DOHH2 (cell line): ENCODE results near the gene NRXN3.

Source experiments
- EZH2phosphoT487 ChIP-seq: fragments of 200-600 bp; sonication (generic); IDR thresholded peaks from 2 replicates; pipeline ENCODE4 v1.6.1; 2017; ENCODE audit warnings: borderline replicate concordance, mild to moderate bottlenecking, antibody characterized with exemption, low read length, moderate library complexity, mixed read lengths
- TF ChIP-seq, protein P1 (sequence below): fragments of 200-600 bp; sonication (generic); IDR thresholded peaks from one replicate; pipeline ENCODE4 v1.5.1; 2014; ENCODE audit warnings: antibody characterized with exemption, mild to moderate bottlenecking, low read depth, low read length; ENCODE audit not compliant: poor library complexity, severe bottlenecking

DNA sequence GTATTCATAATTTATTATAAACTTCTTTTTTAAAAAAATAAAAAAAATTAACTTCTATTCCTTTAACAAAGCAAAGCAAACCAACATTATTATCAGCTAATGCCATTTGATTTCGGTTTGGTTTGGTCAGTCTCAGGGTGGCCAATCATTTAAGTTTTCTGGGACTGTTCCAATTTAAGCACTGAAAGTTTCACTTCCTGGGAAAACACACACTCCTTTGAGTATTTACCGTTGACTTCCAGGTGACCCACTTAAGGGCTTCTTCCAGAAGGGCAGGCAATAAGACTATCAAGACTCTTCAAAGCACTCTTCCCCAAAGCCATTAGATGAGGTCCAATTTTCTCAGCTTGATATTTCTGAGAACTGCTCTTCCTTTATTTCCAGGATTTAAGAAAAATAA, 1187.1 kb downstream of the NRXN3 start:
- TF ChIP-seq, protein P1, sequence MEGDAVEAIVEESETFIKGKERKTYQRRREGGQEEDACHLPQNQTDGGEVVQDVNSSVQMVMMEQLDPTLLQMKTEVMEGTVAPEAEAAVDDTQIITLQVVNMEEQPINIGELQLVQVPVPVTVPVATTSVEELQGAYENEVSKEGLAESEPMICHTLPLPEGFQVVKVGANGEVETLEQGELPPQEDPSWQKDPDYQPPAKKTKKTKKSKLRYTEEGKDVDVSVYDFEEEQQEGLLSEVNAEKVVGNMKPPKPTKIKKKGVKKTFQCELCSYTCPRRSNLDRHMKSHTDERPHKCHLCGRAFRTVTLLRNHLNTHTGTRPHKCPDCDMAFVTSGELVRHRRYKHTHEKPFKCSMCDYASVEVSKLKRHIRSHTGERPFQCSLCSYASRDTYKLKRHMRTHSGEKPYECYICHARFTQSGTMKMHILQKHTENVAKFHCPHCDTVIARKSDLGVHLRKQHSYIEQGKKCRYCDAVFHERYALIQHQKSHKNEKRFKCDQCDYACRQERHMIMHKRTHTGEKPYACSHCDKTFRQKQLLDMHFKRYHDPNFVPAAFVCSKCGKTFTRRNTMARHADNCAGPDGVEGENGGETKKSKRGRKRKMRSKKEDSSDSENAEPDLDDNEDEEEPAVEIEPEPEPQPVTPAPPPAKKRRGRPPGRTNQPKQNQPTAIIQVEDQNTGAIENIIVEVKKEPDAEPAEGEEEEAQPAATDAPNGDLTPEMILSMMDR, result no peak
- TF ChIP-seq EZH2phosphoT487, result no peak
